GM12801 (cell line): ENCODE measurements around the gene NRP1.

Experiments used
- CTCF ChIP-seq: IDR thresholded peaks from one replicate; pipeline ENCODE4 v1.5.1; 2011; ENCODE audit warnings: control low read depth; ENCODE audit not compliant: insufficient read length; ENCODE audit errors: extremely low read depth

The NRP1 gene

GRCh38 chr10:33245343-33245742, 89.1 kb downstream of the NRP1 start:
- TF ChIP-seq CTCF, result no peak

- TF ChIP-seq CTCF, result no peak
These were observed 90.0 kb downstream of the NRP1 start for GRCh38 chr10:33244354-33244967.

- TF ChIP-seq CTCF, result no peak
These were observed 90.8 kb downstream of the NRP1 start for GRCh38 chr10:33243703-33244102.

- no peak for TF ChIP-seq CTCF
These were observed 91.5 kb downstream of the NRP1 start for GRCh38 chr10:33242931-33243330.

- TF ChIP-seq CTCF, result no peak
These were observed 93.1 kb downstream of the NRP1 start for GRCh38 chr10:33241351-33241750.

- TF ChIP-seq CTCF, result no peak
These were observed 93.5 kb downstream of the NRP1 start for GRCh38 chr10:33240931-33241330.

GRCh38 chr10:33240258-33240657, 94.2 kb downstream of the NRP1 start:
- TF ChIP-seq CTCF, result no peak
